ENCODE measurements around the gene WWP2.
A peak's percentile ranks its signal among the peaks of the same experiment; 100 is the strongest.

Gene WWP2

DNA sequence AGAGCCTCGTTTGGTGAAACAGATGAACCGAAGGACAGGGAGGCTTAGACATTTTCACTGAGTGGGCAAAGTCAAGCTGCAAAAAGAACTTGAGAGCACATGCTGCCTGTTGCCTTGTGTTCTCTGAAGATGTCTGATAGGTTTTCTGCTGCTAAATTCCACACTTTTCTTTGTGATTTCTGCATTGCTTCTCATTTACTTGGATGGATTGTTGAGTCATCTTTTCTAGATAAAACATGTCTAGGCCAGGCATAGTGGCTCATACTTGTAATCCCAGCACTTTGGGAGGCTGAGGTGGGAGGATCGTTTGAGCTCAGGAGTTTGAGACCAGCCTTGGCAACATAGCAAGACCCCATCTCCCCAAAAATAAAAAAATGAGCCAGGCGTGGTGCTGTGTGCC, 108.6 kb downstream of the WWP2 start:
- H3K4me3 ChIP-seq (ENCODE audit: low read length): no peak overlapping the region
- H3K27me3 ChIP-seq (ENCODE audit: control insufficient read depth, insufficient read depth, low read length): no peaks in the 10 kb centered on the region
- H3K9me3 ChIP-seq (replicated peaks; ENCODE audit: low read length): no peaks in the 10 kb centered on the region
- no peak overlapping the region for H3K4me2 ChIP-seq (ENCODE audit: low read length)
- peaks cover 26% of the 10 kb centered on the region for H3K36me3 ChIP-seq (ENCODE audit: insufficient read depth, low read length)
- peaks cover 2% of the 10 kb centered on the region for H3K4me1 ChIP-seq (ENCODE audit: control insufficient read depth, insufficient read depth, low read length)
- H3K9ac ChIP-seq (ENCODE audit: low read depth, low read length): no peak overlapping the region

GRCh38 chr16:69871708-69872107, 109.6 kb downstream of the WWP2 start:
- no peaks in the 10 kb centered on the region for H3K4me1 ChIP-seq (ENCODE audit: control insufficient read depth, insufficient read depth, low read length)
- H3K36me3 ChIP-seq (ENCODE audit: insufficient read depth, low read length): peaks cover 32% of the 10 kb centered on the region
- no peak overlapping the region for H3K4me3 ChIP-seq (ENCODE audit: low read length)
- no peak overlapping the region for H3K4me2 ChIP-seq (ENCODE audit: low read length)
- no peaks in the 10 kb centered on the region for H3K27me3 ChIP-seq (ENCODE audit: control insufficient read depth, insufficient read depth, low read length)
- no peak overlapping the region for H3K9ac ChIP-seq (ENCODE audit: low read depth, low read length)
- H3K9me3 ChIP-seq (replicated peaks; ENCODE audit: low read length): no peaks in the 10 kb centered on the region

DNA sequence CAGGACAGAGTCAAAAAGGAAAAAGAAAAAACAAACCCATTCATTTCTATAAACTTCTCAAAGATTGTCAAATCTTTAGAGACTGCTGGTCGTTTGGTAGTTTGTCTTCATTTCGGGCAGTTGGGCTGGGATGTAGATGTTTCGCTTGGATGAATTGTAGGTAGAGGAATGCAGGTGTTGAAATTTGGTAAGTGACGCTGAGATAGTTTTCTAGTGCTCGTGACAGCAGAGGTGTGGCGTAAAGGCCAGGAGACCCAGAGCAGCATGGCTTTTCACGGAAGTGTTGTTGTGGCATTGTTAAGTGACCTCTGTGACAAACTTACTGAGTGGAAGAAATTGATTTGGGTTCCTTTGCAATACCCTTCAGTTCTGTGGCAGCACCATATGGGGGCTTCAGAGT, 110.8 kb downstream of the WWP2 start:
- Histone ChIP-seq H3K27me3 (ENCODE audit: control insufficient read depth, insufficient read depth, low read length) (no peaks in the 10 kb centered on the region), H3K9ac (ENCODE audit: low read depth, low read length) (no peak overlapping the region), H3K4me3 (ENCODE audit: low read length) (no peak overlapping the region), H3K4me2 (ENCODE audit: low read length) (no peak overlapping the region), H3K9me3 (replicated peaks; ENCODE audit: low read length) (peaks cover 3% of the 10 kb centered on the region), H3K4me1 (ENCODE audit: control insufficient read depth, insufficient read depth, low read length) (no peaks in the 10 kb centered on the region), H3K36me3 (ENCODE audit: insufficient read depth, low read length) (peaks cover 38% of the 10 kb centered on the region)

- Histone ChIP-seq H3K36me3 (ENCODE audit: insufficient read depth, low read length) (peaks cover 38% of the 10 kb centered on the region), H3K4me2 (ENCODE audit: low read length) (no peak overlapping the region), H3K9me3 (replicated peaks; ENCODE audit: low read length) (peaks cover 3% of the 10 kb centered on the region), H3K9ac (ENCODE audit: low read depth, low read length) (no peak overlapping the region), H3K4me3 (ENCODE audit: low read length) (no peak overlapping the region), H3K4me1 (ENCODE audit: control insufficient read depth, insufficient read depth, low read length) (no peaks in the 10 kb centered on the region), H3K27me3 (ENCODE audit: control insufficient read depth, insufficient read depth, low read length) (no peaks in the 10 kb centered on the region)
Observed at GRCh38 chr16:69873783-69874182, 111.7 kb downstream of the WWP2 start.

GRCh38 chr16:69874271-69874670, 112.1 kb downstream of the WWP2 start:
- H3K36me3 ChIP-seq (ENCODE audit: insufficient read depth, low read length): peaks cover 38% of the 10 kb centered on the region
- peaks cover 3% of the 10 kb centered on the region for H3K9me3 ChIP-seq (replicated peaks; ENCODE audit: low read length)
- H3K4me1 ChIP-seq (ENCODE audit: control insufficient read depth, insufficient read depth, low read length): no peaks in the 10 kb centered on the region
- H3K4me2 ChIP-seq (ENCODE audit: low read length): no peak overlapping the region
- H3K4me3 ChIP-seq (ENCODE audit: low read length): no peak overlapping the region
- no peak overlapping the region for H3K9ac ChIP-seq (ENCODE audit: low read depth, low read length)
- no peaks in the 10 kb centered on the region for H3K27me3 ChIP-seq (ENCODE audit: control insufficient read depth, insufficient read depth, low read length)

- Histone ChIP-seq H3K36me3 (ENCODE audit: insufficient read depth, low read length) (peaks cover 12% of the 10 kb centered on the region), H3K4me2 (ENCODE audit: low read length) (peak overlapping the region; percentile 66), H3K9ac (ENCODE audit: low read depth, low read length) (peak overlapping the region; percentile 45), H3K4me1 (ENCODE audit: control insufficient read depth, insufficient read depth, low read length) (peaks cover 12% of the 10 kb centered on the region), H3K4me3 (ENCODE audit: low read length) (peak overlapping the region; percentile 34), H3K27me3 (ENCODE audit: control insufficient read depth, insufficient read depth, low read length) (no peaks in the 10 kb centered on the region), H3K9me3 (replicated peaks; ENCODE audit: low read length) (peaks cover 3% of the 10 kb centered on the region)
Observed at GRCh38 chr16:69880640-69881133, 118.6 kb downstream of the WWP2 start.

GRCh38 chr16:69881141-69881540, 119.0 kb downstream of the WWP2 start:
- Histone ChIP-seq H3K9me3 (replicated peaks; ENCODE audit: low read length) (peaks cover 3% of the 10 kb centered on the region), H3K36me3 (ENCODE audit: insufficient read depth, low read length) (peaks cover 12% of the 10 kb centered on the region), H3K4me3 (ENCODE audit: low read length) (no peak overlapping the region), H3K9ac (ENCODE audit: low read depth, low read length) (no peak overlapping the region), H3K27me3 (ENCODE audit: control insufficient read depth, insufficient read depth, low read length) (no peaks in the 10 kb centered on the region), H3K4me1 (ENCODE audit: control insufficient read depth, insufficient read depth, low read length) (peaks cover 12% of the 10 kb centered on the region), H3K4me2 (ENCODE audit: low read length) (peak overlapping the region; percentile 66)

- peaks cover 9% of the 10 kb centered on the region for H3K36me3 ChIP-seq (ENCODE audit: insufficient read depth, low read length)
- peaks cover 12% of the 10 kb centered on the region for H3K4me1 ChIP-seq (ENCODE audit: control insufficient read depth, insufficient read depth, low read length)
- H3K4me2 ChIP-seq (ENCODE audit: low read length): no peak overlapping the region
- H3K27me3 ChIP-seq (ENCODE audit: control insufficient read depth, insufficient read depth, low read length): no peaks in the 10 kb centered on the region
- no peaks in the 10 kb centered on the region for H3K9me3 ChIP-seq (replicated peaks; ENCODE audit: low read length)
- no peak overlapping the region for H3K9ac ChIP-seq (ENCODE audit: low read depth, low read length)
- no peak overlapping the region for H3K4me3 ChIP-seq (ENCODE audit: low read length)
Observed at GRCh38 chr16:69883744-69884143, 121.6 kb downstream of the WWP2 start.

DNA sequence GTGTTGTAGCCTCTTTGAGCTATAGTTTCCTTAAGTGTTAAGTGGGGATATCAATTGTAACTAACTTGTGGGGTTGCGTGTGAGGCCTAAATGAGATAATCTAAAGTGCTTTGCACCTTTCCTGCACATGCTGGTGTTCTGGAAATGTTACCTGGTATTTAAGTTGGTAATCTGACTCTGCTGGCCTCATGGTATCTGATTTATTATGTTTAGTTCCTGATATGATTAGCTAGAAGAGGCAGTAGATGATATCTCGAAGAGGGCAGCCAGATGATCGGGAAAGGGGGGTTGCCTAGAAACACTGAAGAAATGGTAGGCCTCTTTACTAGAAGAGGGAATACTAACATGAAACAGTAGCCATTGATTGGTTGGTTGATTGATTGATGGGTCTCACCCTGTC, 123.6 kb downstream of the WWP2 start:
- peaks cover 14% of the 10 kb centered on the region for H3K4me1 ChIP-seq (ENCODE audit: control insufficient read depth, insufficient read depth, low read length)
- no peaks in the 10 kb centered on the region for H3K9me3 ChIP-seq (replicated peaks; ENCODE audit: low read length)
- H3K4me3 ChIP-seq (ENCODE audit: low read length): no peak overlapping the region
- no peak overlapping the region for H3K4me2 ChIP-seq (ENCODE audit: low read length)
- no peak overlapping the region for H3K9ac ChIP-seq (ENCODE audit: low read depth, low read length)
- no peaks in the 10 kb centered on the region for H3K27me3 ChIP-seq (ENCODE audit: control insufficient read depth, insufficient read depth, low read length)
- peaks cover 11% of the 10 kb centered on the region for H3K36me3 ChIP-seq (ENCODE audit: insufficient read depth, low read length)

DNA sequence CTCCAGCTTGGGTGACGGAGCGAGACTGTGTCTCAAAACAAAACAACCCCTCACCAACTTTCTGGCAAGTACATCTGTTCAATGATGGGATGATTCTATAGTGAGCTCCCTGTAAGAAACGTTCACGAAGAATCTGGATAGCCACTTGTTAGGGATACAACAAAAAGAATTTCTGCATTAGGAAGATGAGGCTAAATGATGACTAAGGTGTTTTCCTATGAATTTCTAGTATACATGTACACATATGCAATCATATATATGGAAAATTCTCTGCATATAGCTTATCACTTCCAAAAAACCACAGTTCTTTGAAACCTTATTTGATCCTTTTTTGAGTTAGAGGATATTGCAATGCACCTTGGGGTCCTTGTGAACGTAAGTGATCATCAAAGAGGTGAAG, 124.6 kb downstream of the WWP2 start:
- Histone ChIP-seq H3K9ac (ENCODE audit: low read depth, low read length) (no peak overlapping the region), H3K9me3 (replicated peaks; ENCODE audit: low read length) (no peaks in the 10 kb centered on the region), H3K4me2 (ENCODE audit: low read length) (no peak overlapping the region), H3K36me3 (ENCODE audit: insufficient read depth, low read length) (peaks cover 11% of the 10 kb centered on the region), H3K4me3 (ENCODE audit: low read length) (no peak overlapping the region), H3K27me3 (ENCODE audit: control insufficient read depth, insufficient read depth, low read length) (no peaks in the 10 kb centered on the region), H3K4me1 (ENCODE audit: control insufficient read depth, insufficient read depth, low read length) (peaks cover 7% of the 10 kb centered on the region)

DNA sequence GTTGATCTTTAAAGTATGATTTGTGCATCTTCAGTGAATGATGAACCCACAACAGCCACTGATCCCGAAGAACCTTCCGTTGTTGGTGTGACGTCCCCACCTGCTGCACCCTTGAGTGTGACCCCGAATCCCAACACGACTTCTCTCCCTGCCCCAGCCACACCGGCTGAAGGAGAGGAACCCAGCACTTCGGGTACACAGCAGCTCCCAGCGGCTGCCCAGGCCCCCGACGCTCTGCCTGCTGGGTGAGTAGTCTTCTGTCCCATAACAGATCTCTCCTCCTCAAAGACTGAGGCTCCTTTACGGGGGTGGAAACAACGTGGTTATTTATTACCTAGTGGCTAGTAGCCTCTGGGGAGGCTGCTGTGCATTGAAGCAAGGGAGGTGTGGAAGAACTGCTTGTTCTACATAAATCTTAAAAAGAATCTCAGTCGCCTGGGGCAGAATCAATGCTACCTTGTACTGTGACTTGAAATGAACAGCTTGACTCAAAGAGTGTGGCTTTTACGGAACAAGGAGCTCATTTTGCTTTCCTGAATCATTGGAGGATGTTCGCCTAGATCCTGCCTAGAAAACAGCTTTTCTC, 126.0 kb downstream of the WWP2 start:
- no peaks in the 10 kb centered on the region for H3K9me3 ChIP-seq (replicated peaks; ENCODE audit: low read length)
- H3K4me1 ChIP-seq (ENCODE audit: control insufficient read depth, insufficient read depth, low read length): peaks cover 7% of the 10 kb centered on the region
- no peaks in the 10 kb centered on the region for H3K27me3 ChIP-seq (ENCODE audit: control insufficient read depth, insufficient read depth, low read length)
- no peak overlapping the region for H3K4me3 ChIP-seq (ENCODE audit: low read length)
- H3K4me2 ChIP-seq (ENCODE audit: low read length): no peak overlapping the region
- no peak overlapping the region for H3K9ac ChIP-seq (ENCODE audit: low read depth, low read length)
- H3K36me3 ChIP-seq (ENCODE audit: insufficient read depth, low read length): peaks cover 11% of the 10 kb centered on the region

GRCh38 chr16:69889295-69889964, 127.3 kb downstream of the WWP2 start:
- H3K9me3 ChIP-seq (replicated peaks; ENCODE audit: low read length): no peaks in the 10 kb centered on the region
- no peak overlapping the region for H3K9ac ChIP-seq (ENCODE audit: low read depth, low read length)
- no peaks in the 10 kb centered on the region for H3K27me3 ChIP-seq (ENCODE audit: control insufficient read depth, insufficient read depth, low read length)
- peaks cover 11% of the 10 kb centered on the region for H3K36me3 ChIP-seq (ENCODE audit: insufficient read depth, low read length)
- no peak overlapping the region for H3K4me3 ChIP-seq (ENCODE audit: low read length)
- no peak overlapping the region for H3K4me2 ChIP-seq (ENCODE audit: low read length)
- peaks cover 7% of the 10 kb centered on the region for H3K4me1 ChIP-seq (ENCODE audit: control insufficient read depth, insufficient read depth, low read length)

All from skeletal muscle satellite cell (primary cell).